Neural cell (in vitro differentiated cells): ENCODE data around the gene HS2ST1.

Source experiments
- CTCF ChIP-seq: fragments of 450-650 bp; IDR thresholded peaks from 2 replicates; pipeline ENCODE4 v1.5.1; 2014; ENCODE audit warnings: antibody characterized with exemption, mild to moderate bottlenecking, moderate library complexity; ENCODE audit not compliant: poor library complexity, severe bottlenecking
- EZH2 ChIP-seq: fragments of 200-600, 300-800 bp; shearing (Covaris generic), sonication (generic); IDR thresholded peaks from 2 replicates; pipeline ENCODE4 v1.6.1; 2014; ENCODE audit warnings: antibody characterized with exemption, low read length, borderline replicate concordance, mild to moderate bottlenecking; ENCODE audit not compliant: insufficient read depth, poor library complexity, severe bottlenecking
- POLR2AphosphoS5 ChIP-seq: IDR thresholded peaks from 2 replicates; pipeline ENCODE4 v1.6.1; 2012
- RAD21 ChIP-seq: fragments of 450-650 bp; conservative IDR thresholded peaks from 2 replicates; pipeline ENCODE4 v1.6.1; 2014; ENCODE audit warnings: antibody characterized with exemption, mild to moderate bottlenecking, moderate library complexity
- REST ChIP-seq: IDR thresholded peaks from 2 replicates; pipeline ENCODE4 v1.6.1; 2012; ENCODE audit warnings: borderline replicate concordance
- SMC3 ChIP-seq: fragments of 450-650 bp; conservative IDR thresholded peaks from 2 replicates; pipeline ENCODE4 v1.6.1; 2014; ENCODE audit warnings: antibody characterized with exemption, mild to moderate bottlenecking, moderate library complexity; ENCODE audit not compliant: poor library complexity
- TAF1 ChIP-seq: IDR thresholded peaks from 2 replicates; pipeline ENCODE4 v1.6.1; 2012; ENCODE audit warnings: low read depth

GRCh38 chr1:87004857-87005256 is 90.4 kb downstream of the HS2ST1 start:
- TF ChIP-seq RAD21 (no peak), CTCF (no peak), REST (no peak), EZH2 (no peak), TAF1 (no peak), POLR2AphosphoS5 (no peak), SMC3 (no peak)
